ENCODE results near the gene ANKMY1. TPM values are rescaled to one million over a fixed set of nuclear protein-coding genes. Genes with fewer than 3 reads are reported as not detected.

Gene ANKMY1
- total RNA-seq, 1 experiment from 2014 or later, result 85.7 TPM

- Histone ChIP-seq H3K9me2 (ENCODE audit: insufficient read depth) (no peaks in the 10 kb centered on the region), H3K79me2 (ENCODE audit: low read depth) (peaks cover 34% of the 10 kb centered on the region), H4K20me1 (ENCODE audit: insufficient read depth) (peaks cover 33% of the 10 kb centered on the region), H3K27me3 (ENCODE audit: insufficient read depth, low read depth) (no peaks in the 10 kb centered on the region), H2AFZ (no peak overlapping the region), H3K27ac (no peak overlapping the region), H3K4me2 (no peak overlapping the region), H3K4me1 (replicated peaks; ENCODE audit: insufficient read depth) (peaks cover 14% of the 10 kb centered on the region), H3K9me3 (ENCODE audit: insufficient read depth, low read depth) (no peaks in the 10 kb centered on the region), H3K36me3 (ENCODE audit: low read depth) (no peaks in the 10 kb centered on the region), H3F3A (ENCODE audit: insufficient read depth, low read depth) (peaks cover 8% of the 10 kb centered on the region; the same call in 1 of the 2 replicates), H3K4me3 (no peak overlapping the region)
- TF ChIP-seq EZH2 (IDR thresholded peaks at IDR 0.05; ENCODE audit: low read depth) (no peak), CTCF (conservative IDR thresholded peaks at IDR 0.05) (no peak)
- BruUV-seq (replicated peaks), result no TSS peak
- DNase-seq, result no peak
- POLR2A ChIA-PET (ENCODE audit: unreplicated experiment), result no interaction called here
- CTCF ChIA-PET, result no interaction called here
- intact Hi-C loops (cut with micrococcal nuclease; ENCODE audit: unreplicated experiment), result no loop called here
Measured at GRCh38 chr2:240591226-240591625, 33.4 kb upstream of the ANKMY1 start.

- ChIA-PET CTCF (no interaction called here), POLR2A (ENCODE audit: unreplicated experiment) (no interaction called here)
- TF ChIP-seq EZH2 (IDR thresholded peaks at IDR 0.05; ENCODE audit: low read depth), result no peak
- TF ChIP-seq CTCF (conservative IDR thresholded peaks at IDR 0.05), result no peak
- no peak for DNase-seq
- Histone ChIP-seq H3K4me1 (replicated peaks; ENCODE audit: insufficient read depth) (peaks cover 14% of the 10 kb centered on the region), H3K9me3 (ENCODE audit: insufficient read depth, low read depth) (no peaks in the 10 kb centered on the region), H3K4me3 (no peak overlapping the region), H3K9me2 (ENCODE audit: insufficient read depth) (no peaks in the 10 kb centered on the region), H4K20me1 (ENCODE audit: insufficient read depth) (peaks cover 28% of the 10 kb centered on the region), H3K36me3 (ENCODE audit: low read depth) (no peaks in the 10 kb centered on the region), H3F3A (ENCODE audit: insufficient read depth, low read depth) (peaks cover 8% of the 10 kb centered on the region; the same call in 1 of the 2 replicates), H3K27me3 (ENCODE audit: insufficient read depth, low read depth) (no peaks in the 10 kb centered on the region), H3K27ac (no peak overlapping the region), H3K79me2 (ENCODE audit: low read depth) (peaks cover 38% of the 10 kb centered on the region), H2AFZ (no peak overlapping the region), H3K4me2 (no peak overlapping the region)
- intact Hi-C loops (cut with micrococcal nuclease; ENCODE audit: unreplicated experiment), result no loop called here
- BruUV-seq (replicated peaks), result no TSS peak
Measured at GRCh38 chr2:240590681-240591111, 32.9 kb upstream of the ANKMY1 start.

- Histone ChIP-seq H3K79me2 (ENCODE audit: low read depth) (peaks cover 45% of the 10 kb centered on the region), H3K9me3 (ENCODE audit: insufficient read depth, low read depth) (no peaks in the 10 kb centered on the region), H3K27ac (no peak overlapping the region), H3K4me1 (replicated peaks; ENCODE audit: insufficient read depth) (peaks cover 19% of the 10 kb centered on the region), H3K4me2 (no peak overlapping the region), H3K4me3 (no peak overlapping the region), H3K27me3 (ENCODE audit: insufficient read depth, low read depth) (no peaks in the 10 kb centered on the region), H4K20me1 (ENCODE audit: insufficient read depth) (peaks cover 22% of the 10 kb centered on the region), H3K9me2 (ENCODE audit: insufficient read depth) (no peaks in the 10 kb centered on the region), H3F3A (ENCODE audit: insufficient read depth, low read depth) (peaks cover 8% of the 10 kb centered on the region; the same call in 1 of the 2 replicates), H2AFZ (no peak overlapping the region), H3K36me3 (ENCODE audit: low read depth) (no peaks in the 10 kb centered on the region)
- CTCF ChIA-PET, result interaction anchor here (0.6 kb wide), 1 partner anchor 11 kb away, joined by 3 read pairs; no protein-coding TSS in a partner anchor
- DNase-seq, result no peak
- intact Hi-C loops (cut with micrococcal nuclease; ENCODE audit: unreplicated experiment), result no loop called here
- TF ChIP-seq EZH2 (IDR thresholded peaks at IDR 0.05; ENCODE audit: low read depth) (no peak), CTCF (conservative IDR thresholded peaks at IDR 0.05) (no peak)
- no TSS peak for BruUV-seq (replicated peaks)
- POLR2A ChIA-PET (ENCODE audit: unreplicated experiment), result no interaction called here
Measured at GRCh38 chr2:240589850-240590525, 32.2 kb upstream of the ANKMY1 start.
